GM13977 (cell line): ENCODE measurements around the gene TRIM47.
A peak's percentile ranks its signal among the peaks of the same experiment; 100 is the strongest.

Experiments used
- DNase-seq: peaks from one replicate; pipeline ENCODE4 v3.0.0; 2012; ENCODE audit warnings: low spot score
- CTCF ChIP-seq: IDR thresholded peaks from 2 replicates; pipeline ENCODE4 v1.5.1; 2012; ENCODE audit warnings: mild to moderate bottlenecking, control low read depth; ENCODE audit not compliant: insufficient read depth; ENCODE audit errors: extremely low read depth, missing control alignments
- in situ Hi-C: fragments of 300-500 bp; cut with MboI; formaldehyde crosslinking; loops from one replicate; pipeline ENCODE4 v1.12.0; 2022; ENCODE audit warnings: low sequenced_read_pairs, low pct_unique_long_range_greater_than_20kb, mixed read lengths, inconsistent platforms; ENCODE audit not compliant: unreplicated experiment

Gene TRIM47

DNA sequence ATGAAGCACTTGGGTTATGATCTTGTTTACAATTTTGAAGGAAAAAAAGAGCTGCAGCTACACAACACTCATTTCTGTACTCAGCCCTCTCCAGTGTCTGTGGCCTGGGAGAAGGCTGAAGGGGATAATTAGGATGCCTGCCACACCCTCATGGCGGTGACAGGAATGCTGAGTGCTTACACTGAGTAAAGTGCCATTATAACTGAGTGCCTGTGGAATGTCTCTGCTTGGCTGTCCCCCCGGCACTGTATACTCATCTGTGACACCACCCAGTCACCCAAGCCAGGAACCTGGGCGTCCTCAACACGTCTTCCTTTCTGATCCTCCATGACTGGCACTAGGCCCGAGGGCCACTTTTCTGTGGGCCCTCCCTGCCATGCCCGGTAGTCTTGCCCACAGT lies 29.8 kb upstream of the TRIM47 start:
- no peak for TF ChIP-seq CTCF
- in situ Hi-C loops, result loop anchor here (10.0 to 25.0 kb wide), 2 partner anchors 97 to 404 kb away; partner anchors contain the start of genes CDK3 and QRICH2
- DNase-seq, result no peak

DNA sequence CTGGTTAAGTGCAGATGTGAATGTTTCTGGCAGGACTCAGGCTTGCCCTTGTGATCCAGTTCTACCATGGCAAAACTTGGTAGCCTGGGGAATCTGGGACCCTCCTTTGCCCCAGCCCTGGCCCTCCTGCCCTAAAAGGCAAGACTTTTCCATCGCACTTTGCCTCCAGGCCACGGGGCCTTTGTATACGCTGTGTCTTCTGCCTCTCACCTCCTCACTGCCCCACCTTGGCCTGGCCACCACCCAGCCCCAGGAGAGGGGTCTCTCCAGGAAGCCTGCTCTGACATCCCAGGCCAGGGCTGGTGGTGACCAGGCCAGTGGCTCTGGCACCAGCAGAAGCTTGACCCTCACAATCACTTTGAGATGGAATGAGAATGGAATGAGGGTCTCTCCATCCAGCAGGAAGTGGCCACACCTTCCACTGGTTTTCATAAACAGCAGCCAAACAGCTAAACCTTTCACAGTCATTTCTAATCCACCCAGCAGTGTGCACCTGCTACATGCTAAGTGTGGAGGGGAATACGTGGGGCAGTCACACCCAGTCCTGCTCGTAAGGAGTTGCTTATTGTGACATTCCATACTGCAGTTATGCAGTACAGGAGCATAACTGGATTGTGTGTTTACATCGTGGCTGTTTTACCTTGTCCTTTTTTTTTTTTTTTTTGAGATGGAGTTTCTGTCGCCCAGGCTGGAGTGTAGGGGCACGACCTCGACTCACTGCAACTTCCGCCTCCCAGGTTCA lies 27.9 kb upstream of the TRIM47 start:
- in situ Hi-C loops, result loop anchor here (10.0 to 25.0 kb wide), 2 partner anchors 98 to 406 kb away; partner anchors contain the start of genes CDK3 and QRICH2
- no peak for DNase-seq
- no peak for TF ChIP-seq CTCF

GRCh38 chr17:75904749-75905521 lies 26.6 kb upstream of the TRIM47 start, which contains the start of gene MRPL38:
TSS of gene MRPL38 (minus strand) at chr17:75904884. CDS start at chr17:75904875, 9 bp downstream.
- peak; percentile 100 for DNase-seq
- TF ChIP-seq CTCF, result peak; percentile 93
- in situ Hi-C loops, result loop anchor here (10.0 to 25.0 kb wide), 2 partner anchors 100 to 407 kb away; partner anchors contain the start of genes CDK3 and QRICH2

DNA sequence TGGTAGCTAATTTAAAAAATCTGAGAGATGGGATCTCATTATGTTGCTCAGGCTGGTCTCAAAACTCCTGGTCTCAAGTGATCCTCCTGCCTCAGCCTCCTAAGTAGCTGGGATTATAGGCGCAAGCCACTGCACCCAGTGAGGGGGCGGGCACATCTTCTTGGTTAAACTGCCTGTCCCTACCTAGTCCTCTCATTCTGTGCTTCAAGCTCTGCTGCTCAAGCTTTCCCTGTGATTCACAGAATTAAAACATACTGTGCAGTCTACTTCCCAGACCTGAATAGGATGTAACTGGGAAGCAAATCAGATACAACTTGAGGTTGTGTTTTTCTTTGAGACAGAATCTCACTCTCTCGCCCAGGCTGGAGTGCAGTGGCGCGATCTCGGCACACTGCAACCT lies 24.0 kb upstream of the TRIM47 start:
- no peak for DNase-seq
- in situ Hi-C loops, result loop anchor here (10.0 to 25.0 kb wide), 2 partner anchors 102 to 410 kb away; partner anchors contain the start of genes CDK3 and QRICH2
- no peak for TF ChIP-seq CTCF

GRCh38 chr17:75901727-75902126 lies 23.3 kb upstream of the TRIM47 start:
- in situ Hi-C loops, result loop anchor here (10.0 to 25.0 kb wide), 2 partner anchors 103 to 411 kb away; partner anchors contain the start of genes CDK3 and QRICH2
- no peak for TF ChIP-seq CTCF
- no peak for DNase-seq
